Pancreas (tissue), 10 donors: Measurements from ENCODE around the gene ACIN1. TPM values are rescaled to one million over a fixed set of nuclear protein-coding genes. Genes with fewer than 3 reads are reported as not detected.

Source experiments
- ATAC-seq, 4 donors: fragments of 200-7000 bp; cut with Tn5 transposase; one replicate each; pipeline versions ENCODE4 v1.8.0 to v1.9.1; 2020; ENCODE audit warnings: mild to moderate bottlenecking in 4 of 4, moderate library complexity in 4 of 4
- DNase-seq, 6 donors: peaks; one replicate each; pipeline ENCODE4 v3.0.0-alpha.2; 2020
- FAIRE-seq: peaks from 2 replicates; lab custom pipeline; 2012; peaks lifted over from hg19 to GRCh38; lab: Jason Lieb, UNC
- H3K27ac ChIP-seq, 4 donors: fragments of 200-600 bp; sonication (generic); 1 replicate in 3 of 4; 2 replicates in 1 of 4; pipeline versions ENCODE4 v1.5.0 to v1.8.0; 2020
- H3K27me3 ChIP-seq, 4 donors: fragments of 200-600 bp; one replicate each; pipeline ENCODE4 v1.8.0; 2021
- H3K36me3 ChIP-seq, 3 donors: fragments of 200-600 bp; sonication (generic) in 1 of 3; one replicate each; pipeline versions ENCODE4 v1.5.0 to v1.8.0; 2020 to 2021
- H3K4me1 ChIP-seq, 3 donors: fragments of 200-600 bp; one replicate each; pipeline ENCODE4 v1.8.0; 2021
- H3K4me3 ChIP-seq, 4 donors: fragments of 200-600 bp; sonication (generic) in 2 of 4; one replicate each; pipeline versions ENCODE4 v1.5.0 to v1.8.0; 2020 to 2021
- H3K9me3 ChIP-seq, 4 donors: fragments of 200-600 bp; one replicate each; pipeline ENCODE4 v1.8.0; 2021
- CTCF ChIP-seq, 4 donors: fragments of 200-600 bp; sonication (generic) in 3 of 4; IDR thresholded peaks; one replicate each; pipeline versions ENCODE4 v1.5.0 to v1.8.0; 2021; ENCODE audit warnings: antibody characterized with exemption in 4 of 4
- WGBS, 2 donors: extraction: QIAGEN DNeasy Blood & Tissue Kit; methylation state at CpG; one replicate each; pipeline ENCODE4 v1.1.7; 2013; 5-methylcytosine and 5-hydroxymethylcytosine counted together
- intact Hi-C, 3 donors: fragments of 100-400 bp; cut with DNase I; formaldehyde crosslinking; loops; one replicate each; pipeline versions ENCODE4 v1.11.1 to v1.14.2; 2022
- polyA plus RNA-seq, 2 donors: library from polyadenylated mRNA; stranded (reverse); fragments of 200-250 nt; gene quantifications; one replicate each; pipeline ENCODE4 v1.2.3, GENCODE V29; 2013
- total RNA-seq, 6 donors: library from RNA; stranded (reverse); fragmentation: NEBNext Ultra II Directional in 4 of 6; extraction: Animal tissue kit (Norgen Biotek cat#: 25700) in 4 of 6; gene quantifications; one replicate each; pipeline versions ENCODE4 v1.2.1 to v1.2.4, GENCODE V29; 2021 to 2023
- donor health status: healthy with polysubstance abuse.
- donor health status: DM: no; HTN: no; CAD: no; lungs with moderate emphysema.
- donor health status: DM: no; HTN: no; CAD: no.
- donor health status: control.
- donor health status: control.
- donor health status: Bipolar disorder and iron deficiency.
- donor health status: DM: yes; HTN: yes; CAD: no.
- donor health status: DM: no; HTN: no; CAD: no.
- donor health status: DM: no; HTN: no; CAD: no.
- donor health status: DM: yes; HTN: yes; CAD: no.

Gene ACIN1
- total and polyA plus RNA-seq, 8 donors = 43.1 to 152 (median 62.4) TPM

GRCh38 chr14:23120541-23121251 lies 25.8 kb upstream of the ACIN1 start:
- TF ChIP-seq CTCF (IDR thresholded peaks at IDR 0.05) = peak; percentile 99 to 100 (median 99)
- no peak for FAIRE-seq
- peak; percentile 89 to 97 (median 92) for ATAC-seq
- H3K27ac ChIP-seq = no peak overlapping the region
- intact Hi-C loops = loop anchor here in 2 of 3 donors (2.0 to 10.0 kb wide), 2 partner anchors 64 to 68 kb away; partner anchors contain the start of gene SLC7A8 (in 1 of the 2)
- H3K27me3 ChIP-seq = no peaks in the 10 kb centered on the region
- H3K36me3 ChIP-seq = no peaks in the 10 kb centered on the region
- H3K4me3 ChIP-seq = no peak overlapping the region
- peak; percentile 82 to 96 (median 90) for DNase-seq
- 20% methylated on average over 9 of the region's 9 CpGs for WGBS, 2 donors
- H3K4me1 ChIP-seq = peaks cover 0 to 12% (median 4%) of the 10 kb centered on the region in 3 donors
- no peaks in the 10 kb centered on the region for H3K9me3 ChIP-seq

DNA sequence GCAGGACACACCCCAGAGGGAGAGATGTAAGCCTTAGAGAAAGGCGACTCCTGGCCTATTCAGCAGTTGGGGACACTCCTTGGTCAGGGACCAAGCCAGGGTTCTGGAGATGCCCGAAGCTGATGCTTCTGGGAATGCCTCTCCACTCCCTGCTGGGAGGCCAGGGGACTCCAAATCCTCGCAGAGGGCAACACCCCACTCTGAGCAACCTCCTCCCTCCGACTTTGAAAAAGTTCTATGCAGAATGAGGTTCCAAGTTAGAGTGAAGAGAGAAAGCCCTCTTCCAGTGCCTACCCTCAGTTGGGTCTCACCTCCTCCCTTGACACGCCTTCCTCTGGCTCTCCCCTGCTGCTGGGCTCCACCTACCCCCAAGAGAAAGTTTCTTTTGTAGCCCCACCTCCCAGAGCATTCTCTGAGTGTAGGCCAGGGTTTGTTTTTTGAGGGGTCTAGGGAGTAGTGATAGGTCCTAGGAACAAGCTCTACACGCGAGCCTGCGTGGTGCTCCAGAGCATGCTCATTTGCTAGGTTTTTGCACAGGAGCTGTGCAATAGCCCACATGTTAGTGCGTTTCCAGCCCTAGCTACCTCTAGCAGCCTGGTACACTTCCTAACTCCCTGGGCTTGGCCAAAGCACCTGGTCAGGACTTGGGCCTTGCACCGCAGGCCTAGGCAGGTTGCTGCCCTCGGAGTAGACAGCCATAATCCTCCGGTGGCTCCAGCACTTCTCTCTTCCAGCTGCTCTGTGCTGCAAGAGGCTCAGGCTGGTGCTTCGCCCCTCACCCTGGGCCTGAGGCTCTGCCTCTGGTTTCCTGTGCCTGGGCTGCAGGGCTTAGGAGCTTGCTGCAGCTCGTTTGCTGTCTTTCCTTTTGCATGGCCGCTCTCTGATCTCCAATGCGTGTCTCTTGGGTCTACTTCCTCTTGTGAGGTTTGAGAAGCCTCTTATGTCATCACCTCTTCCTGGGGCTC lies 24.7 kb upstream of the ACIN1 start:
- Histone ChIP-seq H3K9me3 (no peaks in the 10 kb centered on the region), H3K4me3 (no peak overlapping the region), H3K36me3 (no peaks in the 10 kb centered on the region), H3K27ac (no peak overlapping the region), H3K27me3 (no peaks in the 10 kb centered on the region), H3K4me1 (peaks cover 0 to 12% (median 4%) of the 10 kb centered on the region in 3 donors)
- FAIRE-seq = no peak
- ATAC-seq = no peak
- DNase-seq = no peak
- 70 to 72% methylated on average over 16 of the region's 16 CpGs for WGBS, 2 donors
- no peak for TF ChIP-seq CTCF (IDR thresholded peaks at IDR 0.05)
- intact Hi-C loops = loop anchor here (2.0 to 10.0 kb wide), 3 partner anchors 65 to 69 kb away; partner anchors contain the start of gene SLC7A8 (in 1 of the 3)

GRCh38 chr14:23118506-23119362 lies 23.8 kb upstream of the ACIN1 start, which contains the start of gene CEBPE:
Gene CEBPE (minus strand): TSS chr14:23119255. CDS start chr14:23119091, 164 bp downstream.
- no peaks in the 10 kb centered on the region for H3K9me3 ChIP-seq
- no peak within 1 kb of the TSS for H3K4me3 ChIP-seq
- WGBS, 2 donors = 72 to 79% methylated on average over 32 of the region's 32 CpGs
- no peaks in the 10 kb centered on the region for H3K27me3 ChIP-seq
- H3K36me3 ChIP-seq = no peaks in the 10 kb centered on the region
- no peak for DNase-seq
- no peak within 1 kb of the TSS for H3K27ac ChIP-seq
- FAIRE-seq = no peak
- peaks cover 0 to 12% (median 4%) of the 10 kb centered on the region in 3 donors for H3K4me1 ChIP-seq
- intact Hi-C loops = loop anchor here in 1 of 3 donors (5.0 kb wide), 1 partner anchor 69 kb away; no protein-coding TSS in a partner anchor
- TF ChIP-seq CTCF (IDR thresholded peaks at IDR 0.05) = no peak
- no peak for ATAC-seq

DNA sequence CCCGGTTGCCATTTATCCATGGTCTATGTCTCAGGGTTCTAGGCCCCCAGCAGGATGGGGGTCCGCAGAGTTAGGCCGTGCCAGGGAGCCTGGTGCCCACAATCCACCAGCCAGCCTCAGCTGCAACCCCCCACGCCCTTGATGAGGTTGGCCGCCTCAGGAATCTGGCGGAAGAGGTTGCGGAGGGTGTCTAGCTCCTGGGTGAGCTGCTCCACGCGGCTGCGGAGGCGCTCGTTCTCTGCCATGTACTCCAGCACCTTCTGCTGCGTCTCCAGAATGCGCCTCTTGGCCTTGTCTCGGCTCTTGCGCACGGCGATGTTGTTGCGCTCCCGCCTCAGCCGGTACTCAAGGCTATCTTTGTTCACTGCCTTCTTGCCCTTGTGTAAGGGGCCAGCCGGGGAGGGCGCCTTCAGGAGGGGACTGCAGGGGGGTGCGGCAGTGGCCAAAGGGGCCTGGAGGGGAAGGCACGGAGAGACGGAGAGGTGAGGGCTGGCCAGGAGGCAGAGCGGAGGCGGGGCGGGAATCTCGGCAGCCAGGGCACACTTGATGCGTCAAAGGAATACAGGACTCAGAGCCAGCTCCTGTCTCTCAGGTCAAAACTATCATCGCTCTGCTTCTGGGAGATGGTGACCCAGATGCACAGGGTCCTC lies 22.6 kb upstream of the ACIN1 start:
- Histone ChIP-seq H3K4me1 (peaks cover 0 to 5% (median 4%) of the 10 kb centered on the region in 3 donors), H3K9me3 (no peaks in the 10 kb centered on the region), H3K27ac (no peak overlapping the region), H3K36me3 (no peaks in the 10 kb centered on the region), H3K4me3 (no peak overlapping the region), H3K27me3 (no peaks in the 10 kb centered on the region)
- WGBS, 2 donors = 69 to 79% methylated on average over 32 of the region's 32 CpGs
- FAIRE-seq (no peak), DNase-seq (no peak), ATAC-seq (no peak)
- TF ChIP-seq CTCF (IDR thresholded peaks at IDR 0.05) = no peak
- intact Hi-C loops = loop anchor here in 1 of 3 donors (5.0 kb wide), 1 partner anchor 70 kb away; no protein-coding TSS in a partner anchor
